HCT116 (cell line): ENCODE results near the gene SRF.

ENCODE experiments used
- CTCF ChIP-seq, 3 experiments: fragments of 200-600 bp in 1 of 3; sonication (generic) in 1 of 3; IDR thresholded peaks in 2 of 3; conservative IDR thresholded peaks in 1 of 3; 2 replicates each; pipeline ENCODE4 v1.5.1; 2012 to 2017; ENCODE audit warnings: low read depth in 2 of 3, low read length in 2 of 3, antibody characterized with exemption in 1 of 3, borderline replicate concordance in 1 of 3, control low read depth in 1 of 3, mild to moderate bottlenecking in 1 of 3, mixed read lengths in 1 of 3, mixed run types in 1 of 3, moderate library complexity in 1 of 3; ENCODE audit not compliant: insufficient read depth in 1 of 3
- EGR1 ChIP-seq: IDR thresholded peaks from 2 replicates; pipeline ENCODE4 v1.6.1; 2012; ENCODE audit warnings: low read depth
- EZH2 ChIP-seq: fragments of 200-600 bp; sonication (generic); IDR thresholded peaks from 2 replicates; pipeline ENCODE4 v1.6.1; 2017; ENCODE audit warnings: antibody characterized with exemption, mixed run types
- EZH2phosphoT487 ChIP-seq: fragments of 200-600 bp; IDR thresholded peaks from 2 replicates; pipeline ENCODE4 v1.6.1; 2018; ENCODE audit warnings: antibody characterized with exemption, borderline replicate concordance
- MAX ChIP-seq: IDR thresholded peaks from 2 replicates; pipeline ENCODE4 v1.6.1; 2012
- POLR2A ChIP-seq: IDR thresholded peaks from 2 replicates; pipeline ENCODE4 v1.7.0; 2011; ENCODE audit warnings: borderline replicate concordance; ENCODE audit not compliant: insufficient read depth, insufficient read length; ENCODE audit errors: extremely low read depth
- TCF7L2 ChIP-seq: IDR thresholded peaks from 2 replicates; pipeline ENCODE4 v1.7.0; 2011; ENCODE audit warnings: borderline replicate concordance, inconsistent platforms; ENCODE audit not compliant: insufficient read depth, insufficient read length; ENCODE audit errors: extremely low read depth

- TF ChIP-seq EZH2 (no peak), EZH2phosphoT487 (no peak), CTCF (IDR thresholded peaks at IDR 0.05 in 2 of 3, conservative IDR thresholded peaks at IDR 0.05 in 1 of 3; ENCODE audit: borderline replicate concordance in 1 of 3, insufficient read depth in 1 of 3, low read depth in 2 of 3, low read length in 2 of 3) (no peak), POLR2A (no peak), EGR1 (no peak), TCF7L2 (no peak), MAX (no peak)
Observed at GRCh38 chr6:43189776-43190304, 18.8 kb downstream of the SRF start.
